H1 (cell line): Measurements from ENCODE around the gene APEH. TPM values are rescaled to one million over a fixed set of nuclear protein-coding genes. Genes with fewer than 3 reads are reported as not detected.

ENCODE experiments used
- CTBP2 ChIP-seq: IDR thresholded peaks from 2 replicates; pipeline ENCODE4 v1.7.0; 2011; ENCODE audit warnings: borderline replicate concordance, mild to moderate bottlenecking, moderate library complexity, mixed read lengths, low read length; ENCODE audit not compliant: insufficient read depth, insufficient read length
- polyA plus RNA-seq, 7 experiments: library from polyadenylated mRNA; depleted of rRNA in 3 of 7; stranded (reverse) in 5 of 7; unstranded in 2 of 7; fragments of >200 nt in 5 of 7; fragments of 200-250 nt in 2 of 7; gene quantifications; 1 replicate in 5 of 7; 2 replicates in 1 of 7; 4 replicates in 1 of 7; pipeline versions ENCODE4 v1.2.1 to v1.2.3, GENCODE V29; 2011 to 2013; ENCODE audit warnings: missing spikeins in 2 of 7, mixed read lengths in 2 of 7
- total RNA-seq: library from RNA; stranded (reverse); fragmentation: NEBNext Ultra II Directional; extraction: Animal tissue kit (Norgen Biotek cat#: 25700); gene quantifications from 2 replicates; pipeline ENCODE4 v1.2.1, GENCODE V29; 2021

APEH gene
- total and polyA plus RNA-seq, 2 of the 8 experiments (the other 6 are each of a cell fraction or from before 2014, with no cell fraction given), result 222 to 260 TPM

- TF ChIP-seq CTBP2, result no peak
Observed at GRCh38 chr3:49650637-49651036, 23.5 kb upstream of the APEH start (continued).
